GM13977 (cell line): Measurements from ENCODE around the gene ZNF639.
"Not testable (repeated sequence)": the region's sequence is repeated elsewhere in the genome, so short reads cannot be mapped to it uniquely, and the experiment has no call there.

Experiments used
- DNase-seq: peaks from one replicate; pipeline ENCODE4 v3.0.0; 2012; ENCODE audit warnings: low spot score
- CTCF ChIP-seq: IDR thresholded peaks from 2 replicates; pipeline ENCODE4 v1.5.1; 2012; ENCODE audit warnings: mild to moderate bottlenecking, control low read depth; ENCODE audit not compliant: insufficient read depth; ENCODE audit errors: extremely low read depth, missing control alignments
- in situ Hi-C: fragments of 300-500 bp; cut with MboI; formaldehyde crosslinking; loops from one replicate; pipeline ENCODE4 v1.12.0; 2022; ENCODE audit warnings: low sequenced_read_pairs, low pct_unique_long_range_greater_than_20kb, mixed read lengths, inconsistent platforms; ENCODE audit not compliant: unreplicated experiment

Gene ZNF639

GRCh38 chr3:179322286-179323196, at the start of gene ZNF639:
Gene ZNF639 (plus strand): TSS chr3:179323031. CDS start chr3:179328294, 5,263 bp downstream.
- TF ChIP-seq CTCF = peak; percentile 91
- in situ Hi-C loops = loop anchor here (10.0 to 25.0 kb wide), 2 partner anchors 242 to 885 kb away; partner anchors contain the start of gene ACTL6A
- peak; percentile 95 for DNase-seq

GRCh38 chr3:179274434-179274833, 48.4 kb upstream of the ZNF639 start:
- DNase-seq, in situ Hi-C loops: not testable (repeated sequence)

GRCh38 chr3:179276001-179276400, 46.8 kb upstream of the ZNF639 start:
- no peak for DNase-seq
- no peak for TF ChIP-seq CTCF

GRCh38 chr3:179276743-179277142, 46.1 kb upstream of the ZNF639 start:
- in situ Hi-C loops = no loop called here
- no peak for TF ChIP-seq CTCF

More at GRCh38 chr3:179276001-179276400, 46.8 kb upstream of the ZNF639 start:
- in situ Hi-C loops = no loop called here

GRCh38 chr3:179278151-179278550, 44.7 kb upstream of the ZNF639 start:
- no peak for TF ChIP-seq CTCF
- no peak for DNase-seq
- in situ Hi-C loops = no loop called here

More at GRCh38 chr3:179276743-179277142, 46.1 kb upstream of the ZNF639 start:
- DNase-seq = no peak

GRCh38 chr3:179278932-179279693, 43.7 kb upstream of the ZNF639 start:
- no peak for DNase-seq
- in situ Hi-C loops = no loop called here
- no peak for TF ChIP-seq CTCF
